Stomach (tissue), 9 donors: ENCODE results near the gene DEFB129. TPM values are rescaled to one million over a fixed set of nuclear protein-coding genes. Genes with fewer than 3 reads are reported as not detected.

ENCODE experiments used
- DNase-seq, 2 donors: peaks; one replicate each; pipeline versions ENCODE4 v3.0.0 to v3.0.0-alpha.2; 2013 to 2019
- H3K27ac ChIP-seq, 5 donors: fragments of 200-600 bp in 4 of 5; sonication (generic) in 4 of 5; one replicate each; pipeline ENCODE4 v1.5.1; 2013 to 2019; ENCODE audit warnings: mild to moderate bottlenecking in 1 of 5, moderate library complexity in 1 of 5
- H3K27me3 ChIP-seq, 3 donors: fragments of 200-600 bp; sonication (generic); one replicate each; pipeline ENCODE4 v1.5.1; 2017 to 2019; ENCODE audit warnings: mixed run types in 1 of 3
- H3K36me3 ChIP-seq, 4 donors: fragments of 200-600 bp; sonication (generic); 1 replicate in 3 of 4; 2 replicates in 1 of 4; pipeline ENCODE4 v1.5.1; 2016 to 2019
- H3K4me1 ChIP-seq, 4 donors: fragments of 200-600 bp; sonication (generic); one replicate each; pipeline ENCODE4 v1.5.1; 2016 to 2019
- H3K4me3 ChIP-seq, 4 donors: fragments of 200-600 bp; sonication (generic) in 3 of 4; one replicate each; pipeline ENCODE4 v1.5.1; 2016 to 2019; ENCODE audit warnings: mild to moderate bottlenecking in 1 of 4
- H3K9me3 ChIP-seq, 4 donors: fragments of 200-600 bp; sonication (generic); one replicate each; pipeline ENCODE4 v1.5.1; 2016 to 2019
- POLR2A ChIP-seq, 4 donors: fragments of 450-650 bp; IDR thresholded peaks; one replicate each; pipeline ENCODE4 v1.6.1; 2016; ENCODE audit warnings: antibody characterized with exemption in 4 of 4, control low read depth in 2 of 4, mild to moderate bottlenecking in 1 of 4, moderate library complexity in 1 of 4
- POLR2AphosphoS5 ChIP-seq, 3 donors: sonication (generic); formaldehyde crosslinking; IDR thresholded peaks; one replicate each; pipeline ENCODE4 v1.6.1; 2016; ENCODE audit warnings: antibody characterized with exemption in 3 of 3
- WGBS, 5 donors: extraction: QIAGEN DNeasy Blood & Tissue Kit in 3 of 5; methylation state at CpG; one replicate each; pipeline versions ENCODE4 v1.1.5 to v1.1.7; 2013 to 2018; 5-methylcytosine and 5-hydroxymethylcytosine counted together
- intact Hi-C: fragments of 100-400 bp; cut with DNase I; formaldehyde crosslinking; loops from one replicate; pipeline ENCODE4 v1.15.1; 2023; ENCODE audit warnings: low total_unique reads
- polyA plus RNA-seq, 3 donors: library from polyadenylated mRNA; stranded (reverse); fragments of 200-250 nt; gene quantifications; one replicate each; pipeline ENCODE4 v1.2.3, GENCODE V29; 2013
- total RNA-seq, 5 donors: library from RNA; depleted of rRNA; stranded (reverse); fragments of >200 nt; gene quantifications; one replicate each; pipeline versions ENCODE4 v1.1.0 to v1.2.3, GENCODE V29; 2014 to 2016
- donor health status: healthy with polysubstance abuse.
- donor health status: Bipolar disorder and iron deficiency.
- donor health status: healthy.

The DEFB129 gene
- total and polyA plus RNA-seq, 8 donors = not detected

DNA sequence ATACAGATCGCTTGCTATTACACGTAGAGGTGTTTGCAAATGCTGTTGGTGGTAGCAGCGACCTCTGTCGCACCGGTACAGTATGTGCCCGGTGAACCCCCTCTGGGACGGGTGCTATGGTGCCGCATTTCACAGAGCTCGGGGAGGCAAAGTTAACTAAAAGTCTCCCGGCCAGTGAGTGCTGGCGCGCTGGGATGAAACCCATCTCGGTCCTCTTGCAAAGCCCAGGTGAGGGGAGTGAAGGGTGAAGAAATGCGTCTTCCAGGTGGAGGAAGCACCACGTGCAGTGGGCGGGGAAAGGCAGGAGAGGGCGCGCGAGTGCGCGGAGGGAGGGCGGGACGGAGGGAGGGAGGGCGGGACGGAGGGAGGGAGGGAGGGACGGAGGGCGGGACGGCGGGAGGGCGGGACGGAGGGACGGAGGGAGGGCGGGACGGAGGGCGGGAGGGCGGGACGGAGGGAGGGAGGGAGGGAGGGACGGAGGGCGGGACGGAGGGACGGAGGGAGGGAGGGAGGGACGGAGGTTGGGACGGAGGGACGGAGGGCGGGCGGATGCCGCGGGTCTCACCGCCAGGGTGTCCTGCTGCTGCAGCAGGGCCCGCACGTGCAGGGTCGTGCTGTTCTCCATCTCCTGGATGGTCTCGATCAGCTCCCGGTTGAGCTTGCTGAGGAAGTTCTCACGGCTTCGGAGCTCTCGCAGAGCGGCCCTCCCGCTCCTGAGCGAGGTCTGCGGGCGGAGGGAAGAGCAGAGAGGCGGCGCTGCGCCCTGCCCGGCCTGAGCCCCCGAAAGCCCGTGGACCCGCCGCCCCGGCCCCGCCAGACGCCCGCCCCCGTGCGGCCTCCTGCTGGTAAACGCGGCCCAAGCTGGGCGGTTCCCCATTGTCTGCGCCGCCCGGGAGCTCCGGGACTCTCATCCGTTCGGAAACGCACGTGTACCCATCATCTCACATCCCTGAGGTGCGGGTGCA, 51.8 kb downstream of the DEFB129 start:
- H3K27ac ChIP-seq = no peak overlapping the region
- peaks cover 11 to 82% (median 67%) of the 10 kb centered on the region in 4 donors for H3K36me3 ChIP-seq
- no peaks in the 10 kb centered on the region for H3K9me3 ChIP-seq
- no peak for TF ChIP-seq POLR2AphosphoS5 (IDR thresholded peaks at IDR 0.05)
- TF ChIP-seq POLR2A (IDR thresholded peaks at IDR 0.05) = no peak
- intact Hi-C loops = no loop called here
- peak in 1 of 2 donors; percentile 56 for DNase-seq
- peak overlapping the region in 1 of 4 donors; percentile 5 for H3K4me3 ChIP-seq
- 80 to 95% (median 84%) methylated on average over 55 to 81 of the region's 88 CpGs for WGBS, 5 donors
- H3K4me1 ChIP-seq = no peaks in the 10 kb centered on the region
- H3K27me3 ChIP-seq = no peaks in the 10 kb centered on the region

Other genes with a start within 250 kb of the DEFB129 start
- not detected for gene DEFB125, start 139.6 kb upstream of the DEFB129 start, total RNA-seq
- gene DEFB125, start 139.6 kb upstream of the DEFB129 start, polyA plus RNA-seq = not detected
- not detected for gene DEFB126, start 84.7 kb upstream of the DEFB129 start, total RNA-seq
- gene DEFB126, start 84.7 kb upstream of the DEFB129 start, polyA plus RNA-seq = not detected
- gene DEFB127, start 69.8 kb upstream of the DEFB129 start, total RNA-seq = not detected
- gene DEFB127, start 69.8 kb upstream of the DEFB129 start, polyA plus RNA-seq = not detected
- not detected for gene DEFB128, start 37.5 kb upstream of the DEFB129 start, total RNA-seq
- not detected for gene DEFB128, start 37.5 kb upstream of the DEFB129 start, polyA plus RNA-seq
- not detected for gene DEFB132, start 30.5 kb downstream of the DEFB129 start, total RNA-seq
- gene DEFB132, start 30.5 kb downstream of the DEFB129 start, polyA plus RNA-seq = not detected
- 10 to 100 TPM in 1 of 5 donors, 1 to 10 TPM in 4; 3.1 to 23.9 (median 5.4) TPM for gene C20orf96, start 63.5 kb downstream of the DEFB129 start, total RNA-seq
- gene C20orf96, start 63.5 kb downstream of the DEFB129 start, polyA plus RNA-seq = 1 to 10 TPM; 3.9 to 5.2 (median 5.0) TPM
- gene ZCCHC3, start 70.3 kb downstream of the DEFB129 start, total RNA-seq = 10 to 100 TPM; 10.6 to 59.1 (median 18.7) TPM
- gene ZCCHC3, start 70.3 kb downstream of the DEFB129 start, polyA plus RNA-seq = 1 to 10 TPM; 6.2 to 9.0 (median 8.6) TPM
- gene SOX12, start 98.3 kb downstream of the DEFB129 start, total RNA-seq = 10 to 100 TPM in 2 of 5 donors, 1 to 10 TPM in 3; 1.5 to 20.3 (median 5.4) TPM
- gene SOX12, start 98.3 kb downstream of the DEFB129 start, polyA plus RNA-seq = 1 to 10 TPM; 1.7 to 2.8 (median 2.6) TPM
- 10 to 100 TPM in 4 of 5 donors, under 1 TPM in 1; 0.89 to 36.5 (median 15.2) TPM for gene NRSN2, start 119.9 kb downstream of the DEFB129 start, total RNA-seq
- gene NRSN2, start 119.9 kb downstream of the DEFB129 start, polyA plus RNA-seq = 10 to 100 TPM in 2 of 3 donors, 1 to 10 TPM in 1; 9.8 to 21.0 (median 20.2) TPM
- 10 to 100 TPM in 2 of 5 donors, 1 to 10 TPM in 3; 1.7 to 17.7 (median 3.6) TPM for gene TRIB3, start 153.5 kb downstream of the DEFB129 start, total RNA-seq
- 10 to 100 TPM in 2 of 3 donors, 1 to 10 TPM in 1; 8.7 to 15.8 (median 12.6) TPM for gene TRIB3, start 153.5 kb downstream of the DEFB129 start, polyA plus RNA-seq
- 100 to 1,000 TPM in 3 of 5 donors, 10 to 100 TPM in 2; 30.7 to 211 (median 161) TPM for gene RBCK1, start 181.0 kb downstream of the DEFB129 start, total RNA-seq
- 100 to 1,000 TPM in 1 of 3 donors, 10 to 100 TPM in 2; 69.0 to 115 (median 81.1) TPM for gene RBCK1, start 181.0 kb downstream of the DEFB129 start, polyA plus RNA-seq
- gene TBC1D20, start 235.3 kb downstream of the DEFB129 start, total RNA-seq = 10 to 100 TPM in 4 of 5 donors, 1 to 10 TPM in 1; 7.5 to 43.3 (median 25.9) TPM
- gene TBC1D20, start 235.3 kb downstream of the DEFB129 start, polyA plus RNA-seq = 10 to 100 TPM; 14.4 to 24.4 (median 18.9) TPM